ENCODE measurements around the gene OPRD1. TPM values are rescaled to one million over a fixed set of nuclear protein-coding genes. Genes with fewer than 3 reads are reported as not detected.

OPRD1 gene
- polyA plus RNA-seq, 3 donors: 0.01 TPM; not detected in 2

DNA sequence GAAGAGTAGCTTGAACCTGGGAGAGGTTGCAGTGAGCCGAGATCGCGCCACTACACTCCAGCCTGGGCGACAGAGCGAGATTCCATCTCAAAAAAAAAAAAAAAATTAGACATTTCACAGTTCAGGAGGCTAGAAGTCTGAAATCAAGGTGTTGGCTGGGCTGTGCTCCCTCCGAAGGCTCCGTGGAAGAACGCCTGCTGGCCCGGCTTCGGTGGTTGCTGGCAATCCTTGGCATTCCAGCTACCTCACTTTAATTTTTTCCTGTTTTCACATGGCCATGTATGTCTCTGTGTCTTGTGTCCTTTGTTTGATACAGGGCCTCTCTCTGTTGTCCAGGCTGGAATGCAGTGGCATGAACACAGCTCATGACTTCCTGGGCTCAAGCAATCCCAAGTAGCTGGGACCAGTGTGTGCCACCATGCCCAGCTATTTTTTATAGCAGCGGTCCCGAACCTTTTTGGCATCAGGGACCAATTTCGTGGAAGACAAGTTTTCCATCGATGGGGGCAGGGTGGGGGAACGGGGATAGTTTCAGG lies 24.5 kb downstream of the OPRD1 start:
- Mint-ChIP-seq H3K4me3 (no peak overlapping the region), H3K27me3 (ENCODE audit: low read depth in 3 of 3) (peaks cover 3 to 5% (median 4%) of the 10 kb centered on the region in 3 donors), H3K4me1 (no peaks in the 10 kb centered on the region), H3K27ac (no peak overlapping the region), H3K36me3 (no peaks in the 10 kb centered on the region), H3K9me3 (no peaks in the 10 kb centered on the region)
- DNase-seq: no peak
- intact Hi-C loops (cut with micrococcal nuclease): no loop called here
- Histone ChIP-seq H3K79me2 (ENCODE audit: insufficient read depth, low read length) (no peaks in the 10 kb centered on the region), H3K9ac (ENCODE audit: insufficient read depth, low read length, poor library complexity, severe bottlenecking) (no peak overlapping the region), H3K27ac (ENCODE audit: low read depth in 1 of 2, low read length in 2 of 2) (no peak overlapping the region), H3K9me3 (replicated peaks in 1 of 2; ENCODE audit: control insufficient read depth in 1 of 2, insufficient read depth in 1 of 2, low read length in 2 of 2) (no peaks in the 10 kb centered on the region), H3K4me1 (ENCODE audit: control insufficient read depth in 1 of 2, insufficient read depth in 2 of 2, low read length in 2 of 2) (no peaks in the 10 kb centered on the region), H3K27me3 (ENCODE audit: control insufficient read depth in 2 of 2, insufficient read depth in 2 of 2, low read length in 2 of 2) (no peaks in the 10 kb centered on the region), H3K36me3 (replicated peaks in 1 of 2; ENCODE audit: control insufficient read depth in 1 of 2, insufficient read depth in 2 of 2, low read length in 2 of 2) (no peaks in the 10 kb centered on the region), H3K4me3 (replicated peaks in 1 of 3; ENCODE audit: low read depth in 2 of 3, low read length in 3 of 3) (no peak overlapping the region), H4K20me1 (ENCODE audit: insufficient read depth, low read length) (no peaks in the 10 kb centered on the region), H3K4me2 (replicated peaks; ENCODE audit: extremely low read depth, low read length, poor library complexity, severe bottlenecking) (no peak overlapping the region), H2AFZ (ENCODE audit: insufficient read depth, low read depth, low read length, poor library complexity, severe bottlenecking) (no peak overlapping the region)
- TF ChIP-seq, protein P1, sequence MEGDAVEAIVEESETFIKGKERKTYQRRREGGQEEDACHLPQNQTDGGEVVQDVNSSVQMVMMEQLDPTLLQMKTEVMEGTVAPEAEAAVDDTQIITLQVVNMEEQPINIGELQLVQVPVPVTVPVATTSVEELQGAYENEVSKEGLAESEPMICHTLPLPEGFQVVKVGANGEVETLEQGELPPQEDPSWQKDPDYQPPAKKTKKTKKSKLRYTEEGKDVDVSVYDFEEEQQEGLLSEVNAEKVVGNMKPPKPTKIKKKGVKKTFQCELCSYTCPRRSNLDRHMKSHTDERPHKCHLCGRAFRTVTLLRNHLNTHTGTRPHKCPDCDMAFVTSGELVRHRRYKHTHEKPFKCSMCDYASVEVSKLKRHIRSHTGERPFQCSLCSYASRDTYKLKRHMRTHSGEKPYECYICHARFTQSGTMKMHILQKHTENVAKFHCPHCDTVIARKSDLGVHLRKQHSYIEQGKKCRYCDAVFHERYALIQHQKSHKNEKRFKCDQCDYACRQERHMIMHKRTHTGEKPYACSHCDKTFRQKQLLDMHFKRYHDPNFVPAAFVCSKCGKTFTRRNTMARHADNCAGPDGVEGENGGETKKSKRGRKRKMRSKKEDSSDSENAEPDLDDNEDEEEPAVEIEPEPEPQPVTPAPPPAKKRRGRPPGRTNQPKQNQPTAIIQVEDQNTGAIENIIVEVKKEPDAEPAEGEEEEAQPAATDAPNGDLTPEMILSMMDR (IDR thresholded peaks at IDR 0.05): no peak
- WGBS (ENCODE audit: insufficient coverage): 100% methylated on average over 5 of the region's 15 CpGs

DNA sequence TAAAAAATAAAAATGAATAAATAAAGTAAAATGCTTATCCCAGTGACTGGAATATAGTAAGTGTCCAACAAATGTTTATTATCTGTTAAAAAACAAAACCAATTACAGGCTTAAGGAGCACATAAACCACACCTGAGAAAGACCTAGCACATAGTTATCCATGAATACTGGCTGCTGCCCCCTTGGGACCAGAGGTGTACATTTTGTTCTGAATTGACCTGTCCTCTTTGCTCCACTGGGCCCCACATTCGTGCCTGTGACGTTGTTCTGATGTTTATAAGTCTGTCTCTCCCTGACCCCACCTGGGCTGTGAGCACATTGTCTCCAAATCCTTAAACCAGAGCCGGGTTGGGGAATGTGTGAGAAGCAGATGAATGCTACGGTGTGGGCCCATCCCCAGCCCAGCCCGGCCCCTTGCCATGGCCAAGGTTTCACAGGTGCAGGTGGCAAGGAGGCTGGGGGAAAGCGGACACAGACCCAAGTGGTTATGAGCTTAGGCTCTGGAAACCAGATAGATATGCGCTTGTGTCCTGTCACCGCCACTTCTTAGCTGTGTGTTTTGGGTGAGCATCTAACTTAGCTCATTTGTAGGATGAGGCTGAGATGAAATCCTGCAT lies 29.1 kb downstream of the OPRD1 start:
- Mint-ChIP-seq H3K9me3 (no peaks in the 10 kb centered on the region), H3K4me1 (peaks cover 8% of the 10 kb centered on the region), H3K27me3 (ENCODE audit: low read depth in 3 of 3) (peaks cover 4 to 7% (median 4%) of the 10 kb centered on the region in 3 donors), H3K4me3 (no peak overlapping the region), H3K36me3 (no peaks in the 10 kb centered on the region), H3K27ac (no peak overlapping the region)
- Histone ChIP-seq H3K9ac (ENCODE audit: insufficient read depth, low read length, poor library complexity, severe bottlenecking) (no peak overlapping the region), H3K36me3 (replicated peaks in 1 of 2; ENCODE audit: control insufficient read depth in 1 of 2, insufficient read depth in 2 of 2, low read length in 2 of 2) (no peaks in the 10 kb centered on the region), H3K9me3 (replicated peaks in 1 of 2; ENCODE audit: control insufficient read depth in 1 of 2, insufficient read depth in 1 of 2, low read length in 2 of 2) (no peaks in the 10 kb centered on the region), H3K79me2 (ENCODE audit: insufficient read depth, low read length) (no peaks in the 10 kb centered on the region), H3K4me2 (replicated peaks; ENCODE audit: extremely low read depth, low read length, poor library complexity, severe bottlenecking) (no peak overlapping the region), H3K27me3 (ENCODE audit: control insufficient read depth in 2 of 2, insufficient read depth in 2 of 2, low read length in 2 of 2) (no peaks in the 10 kb centered on the region), H3K4me1 (ENCODE audit: control insufficient read depth in 1 of 2, insufficient read depth in 2 of 2, low read length in 2 of 2) (peaks cover 0 to 3% of the 10 kb centered on the region in 2 donors), H3K4me3 (replicated peaks in 1 of 3; ENCODE audit: low read depth in 2 of 3, low read length in 3 of 3) (no peak overlapping the region), H2AFZ (ENCODE audit: insufficient read depth, low read depth, low read length, poor library complexity, severe bottlenecking) (no peak overlapping the region), H4K20me1 (ENCODE audit: insufficient read depth, low read length) (no peaks in the 10 kb centered on the region), H3K27ac (ENCODE audit: low read depth in 1 of 2, low read length in 2 of 2) (no peak overlapping the region)
- 97% methylated on average over 8 of the region's 8 CpGs for WGBS (ENCODE audit: insufficient coverage)
- intact Hi-C loops (cut with micrococcal nuclease): no loop called here
- DNase-seq: no peak
- TF ChIP-seq, protein P1 (IDR thresholded peaks at IDR 0.05): no peak

All from CD14-positive monocyte (primary cell).